HCT116 (cell line): Measurements from ENCODE around the gene ZNF536. TPM values are rescaled to one million over a fixed set of nuclear protein-coding genes. Genes with fewer than 3 reads are reported as not detected.

Experiments used
- ATAC-seq: fragments of 200-7000 bp; cut with Tn5 transposase; 2 replicates; pipeline ENCODE4 v1.9.1; 2020; ENCODE audit warnings: mild to moderate bottlenecking, moderate library complexity
- BruUV-seq: library from RNA; stranded (reverse); fragments of 400-500 nt; replicated peaks from 2 replicates; lab custom pipeline; 2021; lab: Mats Ljungman, UMichigan
- CTCF ChIA-PET: fragments of 300-600 bp; sonication (Branson Sonifier 250); formaldehyde crosslinking; loops from one replicate; lab custom pipeline; 2021; ENCODE audit warnings: antibody characterized with exemption; lab: Charles Lee
- POLR2A ChIA-PET: fragments of 300-600, 350-600 bp; sonication (Branson Sonifier 250); formaldehyde crosslinking; loops from one replicate; lab custom pipeline; 2021; ENCODE audit warnings: antibody characterized with exemption; lab: Charles Lee
- RAD21 ChIA-PET, 2 experiments: fragments of 300-600 bp; sonication (Branson Sonifier 250); formaldehyde crosslinking; loops; one replicate each; lab custom pipeline; 2023; ENCODE audit warnings: low total read pairs in 2 of 2; ENCODE audit not compliant: uncharacterized antibody in 2 of 2, unreplicated experiment in 2 of 2, low non-redundant PET in 1 of 2; lab: Charles Lee
- DNase-seq: peaks from one replicate; pipeline ENCODE4 v3.0.0-alpha.2; 2010; ENCODE audit warnings: low read depth, low spot score
- H2AFZ ChIP-seq: fragments of 200-600 bp; shearing (Covaris generic), sonication (generic); 2 replicates; pipeline ENCODE4 v1.6.1; 2017; ENCODE audit warnings: low read depth, mixed run types, mixed read lengths, antibody characterized with exemption, low read length; ENCODE audit not compliant: poor library complexity, severe bottlenecking
- H3K27ac ChIP-seq: 2 replicates; pipeline ENCODE4 v1.5.1; 2012; ENCODE audit warnings: low read depth, low read length
- H3K27me3 ChIP-seq: fragments of 200-600 bp; sonication (generic); 2 replicates; pipeline ENCODE4 v1.6.1; 2016; ENCODE audit warnings: mixed run types, low read length, mixed read lengths; ENCODE audit not compliant: insufficient read depth
- H3K36me3 ChIP-seq, 2 experiments: fragments of 200-500 bp in 1 of 2; fragments of 200-600 bp in 1 of 2; sonication (Bioruptor generic) in 1 of 2; sonication (generic) in 1 of 2; 2 replicates each; pipeline versions ENCODE4 v1.5.1 to v1.6.1; 2014 to 2016; ENCODE audit warnings: low read length in 2 of 2, inconsistent platforms in 1 of 2, mixed read lengths in 1 of 2, mixed run types in 1 of 2; ENCODE audit not compliant: insufficient read depth in 2 of 2, control insufficient read depth in 1 of 2
- H3K4me1 ChIP-seq, 2 experiments: fragments of 200-600 bp in 1 of 2; sonication (generic) in 1 of 2; 2 replicates each; pipeline versions ENCODE4 v1.5.1 to v1.6.1; 2012 to 2017; ENCODE audit warnings: low read length in 2 of 2, inconsistent platforms in 1 of 2, mild to moderate bottlenecking in 1 of 2, mixed read lengths in 1 of 2, mixed run types in 1 of 2, moderate library complexity in 1 of 2; ENCODE audit not compliant: insufficient read depth in 2 of 2, control insufficient read depth in 1 of 2
- H3K4me2 ChIP-seq: fragments of 200-600 bp; sonication (generic); 2 replicates; pipeline ENCODE4 v1.6.1; 2017; ENCODE audit warnings: mixed run types, low read length, mixed read lengths
- H3K4me3 ChIP-seq, 2 experiments: fragments of 200-600 bp in 1 of 2; sonication (generic) in 1 of 2; replicated peaks in 1 of 2; 2 replicates each; pipeline ENCODE4 v1.5.1; 2011 to 2016; ENCODE audit warnings: low read length in 2 of 2, control low read depth in 1 of 2, low read depth in 1 of 2, mild to moderate bottlenecking in 1 of 2, mixed read lengths in 1 of 2, mixed run types in 1 of 2
- H3K79me2 ChIP-seq: fragments of 200-600 bp; sonication (generic); 2 replicates; pipeline ENCODE4 v1.6.1; 2017; ENCODE audit warnings: mild to moderate bottlenecking, mixed run types, low read length, moderate library complexity, mixed read lengths; ENCODE audit not compliant: insufficient read depth
- H3K9ac ChIP-seq: fragments of 200-600 bp; sonication (generic); 2 replicates; pipeline ENCODE4 v1.6.1; 2016; ENCODE audit warnings: low read length, mixed read lengths
- H3K9me2 ChIP-seq: fragments of 200-600 bp; sonication (generic), shearing (Covaris generic); 2 replicates; pipeline ENCODE4 v1.6.1; 2017; ENCODE audit warnings: mixed run types, mild to moderate bottlenecking, moderate library complexity; ENCODE audit not compliant: insufficient read depth
- H3K9me3 ChIP-seq, 2 experiments: fragments of 200-500 bp in 1 of 2; fragments of 200-600 bp in 1 of 2; sonication (Bioruptor generic) in 1 of 2; sonication (generic) in 1 of 2; 2 replicates each; pipeline ENCODE4 v1.6.1; 2014 to 2017; ENCODE audit warnings: low read length in 2 of 2, mixed read lengths in 2 of 2, inconsistent platforms in 1 of 2, low read depth in 1 of 2, mild to moderate bottlenecking in 1 of 2, mixed run types in 1 of 2, moderate library complexity in 1 of 2; ENCODE audit not compliant: control insufficient read depth in 1 of 2, insufficient read depth in 1 of 2
- H4K20me1 ChIP-seq: fragments of 200-600 bp; sonication (generic), shearing (Covaris generic); 2 replicates; pipeline ENCODE4 v1.6.1; 2017; ENCODE audit warnings: mixed run types, mild to moderate bottlenecking, moderate library complexity; ENCODE audit not compliant: insufficient read depth
- CBX3 ChIP-seq: IDR thresholded peaks from 2 replicates; pipeline ENCODE4 v1.6.1; 2012; ENCODE audit warnings: low read depth
- CEBPB ChIP-seq: IDR thresholded peaks from 2 replicates; pipeline ENCODE4 v1.6.1; 2012; ENCODE audit warnings: low read depth
- EGR1 ChIP-seq: IDR thresholded peaks from 2 replicates; pipeline ENCODE4 v1.6.1; 2012; ENCODE audit warnings: low read depth
- EZH2 ChIP-seq: fragments of 200-600 bp; sonication (generic); IDR thresholded peaks from 2 replicates; pipeline ENCODE4 v1.6.1; 2017; ENCODE audit warnings: antibody characterized with exemption, mixed run types
- EZH2phosphoT487 ChIP-seq: fragments of 200-600 bp; IDR thresholded peaks from 2 replicates; pipeline ENCODE4 v1.6.1; 2018; ENCODE audit warnings: antibody characterized with exemption, borderline replicate concordance
- JUND ChIP-seq: IDR thresholded peaks from 2 replicates; pipeline ENCODE4 v1.6.1; 2012
- POLR2A ChIP-seq: IDR thresholded peaks from 2 replicates; pipeline ENCODE4 v1.7.0; 2011; ENCODE audit warnings: borderline replicate concordance; ENCODE audit not compliant: insufficient read depth, insufficient read length; ENCODE audit errors: extremely low read depth
- RAD21 ChIP-seq: IDR thresholded peaks from 2 replicates; pipeline ENCODE4 v1.6.1; 2012; ENCODE audit warnings: low read depth, mild to moderate bottlenecking
- SIN3A ChIP-seq: IDR thresholded peaks from 2 replicates; pipeline ENCODE4 v1.6.1; 2012; ENCODE audit warnings: low read depth
- SP1 ChIP-seq: IDR thresholded peaks from 2 replicates; pipeline ENCODE4 v1.6.1; 2012; ENCODE audit warnings: low read depth
- SRF ChIP-seq: IDR thresholded peaks from 2 replicates; pipeline ENCODE4 v1.6.1; 2012; ENCODE audit warnings: low read depth
- TCF7L2 ChIP-seq: IDR thresholded peaks from 2 replicates; pipeline ENCODE4 v1.7.0; 2011; ENCODE audit warnings: borderline replicate concordance, inconsistent platforms; ENCODE audit not compliant: insufficient read depth, insufficient read length; ENCODE audit errors: extremely low read depth
- YY1 ChIP-seq: IDR thresholded peaks from 2 replicates; pipeline ENCODE4 v1.6.1; 2011; ENCODE audit warnings: low read length, low read depth, moderate library complexity, mild to moderate bottlenecking; ENCODE audit not compliant: insufficient replicate concordance; ENCODE audit errors: extremely low read depth
- ZNF274 ChIP-seq: fragments of 200-500 bp; sonication (Bioruptor generic); IDR thresholded peaks from 2 replicates; pipeline ENCODE4 v1.6.1; 2014; ENCODE audit warnings: mild to moderate bottlenecking, low read depth, low read length, inconsistent platforms
- intact Hi-C: fragments of 100-400 bp; cut with micrococcal nuclease; formaldehyde crosslinking; loops from 2 replicates; pipeline ENCODE4 v1.10.0; 2022
- total RNA-seq: library from RNA; stranded (reverse); gene quantifications from one replicate; pipeline ENCODE4 v1.2.1, GENCODE V29; 2021; ENCODE audit not compliant: unreplicated experiment
- TF ChIP-seq, protein P1 (sequence below): IDR thresholded peaks from 2 replicates; pipeline ENCODE4 v1.6.1; 2012
- TF ChIP-seq, protein P2 (sequence below), 3 experiments: fragments of 200-600 bp in 1 of 3; sonication (generic) in 1 of 3; IDR thresholded peaks in 2 of 3; conservative IDR thresholded peaks in 1 of 3; 2 replicates each; pipeline ENCODE4 v1.5.1; 2012 to 2017; ENCODE audit warnings: low read depth in 2 of 3, low read length in 2 of 3, antibody characterized with exemption in 1 of 3, borderline replicate concordance in 1 of 3, control low read depth in 1 of 3, mild to moderate bottlenecking in 1 of 3, mixed read lengths in 1 of 3, mixed run types in 1 of 3, moderate library complexity in 1 of 3; ENCODE audit not compliant: insufficient read depth in 1 of 3
- TF ChIP-seq, protein P3 (sequence below): IDR thresholded peaks from 2 replicates; pipeline ENCODE4 v1.6.1; 2012

Gene ZNF536
- total RNA-seq, 1 experiment from 2014 or later, result not detected

DNA sequence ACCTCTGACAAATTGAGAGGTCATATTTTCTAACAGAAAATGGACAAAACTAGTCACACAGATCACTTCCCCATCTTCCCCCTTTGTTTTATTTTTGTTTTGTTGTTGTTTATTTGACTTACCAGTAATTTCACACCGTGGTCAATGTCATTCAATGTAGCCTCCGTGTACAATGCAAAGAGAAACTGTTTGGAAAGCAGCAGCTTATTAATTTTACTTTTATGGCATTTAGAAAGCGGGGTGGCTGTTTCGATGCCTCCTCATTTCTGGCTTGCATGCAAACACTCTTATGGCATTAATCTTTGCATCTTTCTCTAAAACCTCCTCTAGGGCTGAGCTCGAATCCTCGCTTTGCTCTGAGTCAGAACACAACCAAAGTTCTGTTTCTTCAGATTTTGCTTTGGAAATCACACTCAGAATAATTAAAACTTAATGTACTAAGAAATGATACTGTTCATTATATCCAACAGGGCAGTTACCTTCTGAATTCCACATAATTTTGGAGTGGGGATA lies 77.0 kb downstream of the ZNF536 start:
- Histone ChIP-seq H3K9me2 (no peaks in the 10 kb centered on the region), H3K27ac (no peak overlapping the region), H3K4me3 (no peak overlapping the region), H4K20me1 (no peaks in the 10 kb centered on the region), H3K36me3 (no peaks in the 10 kb centered on the region), H3K79me2 (no peaks in the 10 kb centered on the region), H3K9ac (no peak overlapping the region), H3K4me1 (no peaks in the 10 kb centered on the region)
- no peak for DNase-seq
- ChIA-PET POLR2A (no interaction called here), CTCF (no interaction called here), RAD21 (no interaction called here)
- no TSS peak for BruUV-seq
- TF ChIP-seq, protein P1, sequence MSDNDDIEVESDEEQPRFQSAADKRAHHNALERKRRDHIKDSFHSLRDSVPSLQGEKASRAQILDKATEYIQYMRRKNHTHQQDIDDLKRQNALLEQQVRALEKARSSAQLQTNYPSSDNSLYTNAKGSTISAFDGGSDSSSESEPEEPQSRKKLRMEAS, result no peak
- TF ChIP-seq CEBPB (no peak), EZH2phosphoT487 (no peak), POLR2A (no peak)
- TF ChIP-seq, protein P2, sequence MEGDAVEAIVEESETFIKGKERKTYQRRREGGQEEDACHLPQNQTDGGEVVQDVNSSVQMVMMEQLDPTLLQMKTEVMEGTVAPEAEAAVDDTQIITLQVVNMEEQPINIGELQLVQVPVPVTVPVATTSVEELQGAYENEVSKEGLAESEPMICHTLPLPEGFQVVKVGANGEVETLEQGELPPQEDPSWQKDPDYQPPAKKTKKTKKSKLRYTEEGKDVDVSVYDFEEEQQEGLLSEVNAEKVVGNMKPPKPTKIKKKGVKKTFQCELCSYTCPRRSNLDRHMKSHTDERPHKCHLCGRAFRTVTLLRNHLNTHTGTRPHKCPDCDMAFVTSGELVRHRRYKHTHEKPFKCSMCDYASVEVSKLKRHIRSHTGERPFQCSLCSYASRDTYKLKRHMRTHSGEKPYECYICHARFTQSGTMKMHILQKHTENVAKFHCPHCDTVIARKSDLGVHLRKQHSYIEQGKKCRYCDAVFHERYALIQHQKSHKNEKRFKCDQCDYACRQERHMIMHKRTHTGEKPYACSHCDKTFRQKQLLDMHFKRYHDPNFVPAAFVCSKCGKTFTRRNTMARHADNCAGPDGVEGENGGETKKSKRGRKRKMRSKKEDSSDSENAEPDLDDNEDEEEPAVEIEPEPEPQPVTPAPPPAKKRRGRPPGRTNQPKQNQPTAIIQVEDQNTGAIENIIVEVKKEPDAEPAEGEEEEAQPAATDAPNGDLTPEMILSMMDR (IDR thresholded peaks at IDR 0.05 in 2 of 3, conservative IDR thresholded peaks at IDR 0.05 in 1 of 3; ENCODE audit: borderline replicate concordance in 1 of 3, insufficient read depth in 1 of 3, low read depth in 2 of 3, low read length in 2 of 3), result no peak
- TF ChIP-seq, protein P3, sequence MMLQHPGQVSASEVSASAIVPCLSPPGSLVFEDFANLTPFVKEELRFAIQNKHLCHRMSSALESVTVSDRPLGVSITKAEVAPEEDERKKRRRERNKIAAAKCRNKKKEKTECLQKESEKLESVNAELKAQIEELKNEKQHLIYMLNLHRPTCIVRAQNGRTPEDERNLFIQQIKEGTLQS, result no peak
- TF ChIP-seq, all 23 proteins: peak for 0
- ATAC-seq, result no peak
- intact Hi-C loops, result no loop called here
- Histone ChIP-seq H2AFZ (no peak overlapping the region), H3K27me3 (peaks cover 37% of the 10 kb centered on the region), H3K9me3 (no peaks in the 10 kb centered on the region), H3K4me2 (no peak overlapping the region)

DNA sequence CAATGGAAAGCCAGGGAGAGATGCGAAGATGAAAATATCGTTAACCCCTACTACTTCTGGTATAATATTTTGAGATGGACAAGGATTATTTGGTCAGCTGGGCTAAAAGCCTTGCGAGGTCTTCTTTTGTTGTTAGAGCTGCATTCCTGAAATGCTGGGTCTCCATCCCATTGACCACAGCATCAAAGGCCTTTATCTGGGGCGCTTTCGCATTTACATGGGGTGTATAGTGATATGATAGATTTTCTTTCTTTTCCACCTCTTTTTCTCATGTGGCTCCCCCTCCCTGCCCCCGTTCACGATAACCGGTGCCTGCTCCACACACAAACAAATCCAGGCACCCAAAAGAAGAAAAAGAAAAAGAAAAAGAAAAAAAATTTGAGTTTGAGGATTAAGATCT lies 77.5 kb downstream of the ZNF536 start:
- RAD21 ChIA-PET, result no interaction called here

More for the DNA sequence above, 77.5 kb downstream of the ZNF536 start:
- intact Hi-C loops, result no loop called here
- H3K4me2 ChIP-seq, result no peak overlapping the region
- ATAC-seq (no peak), DNase-seq (no peak)
- H4K20me1 ChIP-seq, result no peaks in the 10 kb centered on the region
- H2AFZ ChIP-seq, result no peak overlapping the region
- H3K9me2 ChIP-seq, result no peaks in the 10 kb centered on the region
- no peaks in the 10 kb centered on the region for H3K9me3 ChIP-seq
- BruUV-seq, result no TSS peak
- H3K27me3 ChIP-seq, result peaks cover 37% of the 10 kb centered on the region
- H3K4me1 ChIP-seq, result no peaks in the 10 kb centered on the region
- no peak overlapping the region for H3K27ac ChIP-seq
- H3K36me3 ChIP-seq, result no peaks in the 10 kb centered on the region
- no peak overlapping the region for H3K4me3 ChIP-seq
- no peak overlapping the region for H3K9ac ChIP-seq
- H3K79me2 ChIP-seq, result no peaks in the 10 kb centered on the region
- TF ChIP-seq EGR1 (no peak), SIN3A (no peak), YY1 (no peak), EZH2 (no peak), JUND (no peak), RAD21 (no peak), TCF7L2 (no peak), SP1 (no peak), SRF (no peak), CBX3 (no peak), ZNF274 (no peak)
- TF ChIP-seq, protein P2 (IDR thresholded peaks at IDR 0.05 in 2 of 3, conservative IDR thresholded peaks at IDR 0.05 in 1 of 3; ENCODE audit: borderline replicate concordance in 1 of 3, insufficient read depth in 1 of 3, low read depth in 2 of 3, low read length in 2 of 3), result no peak
- TF ChIP-seq, protein P1, result no peak
- ChIA-PET CTCF (no interaction called here), POLR2A (no interaction called here)
